GM21717 (cell line): ENCODE measurements around the gene FBLIM1.

Experiments used
- ATAC-seq: cut with Tn5 transposase; IDR thresholded peaks from one replicate; pipeline ENCODE4 v1.9.1; 2021; ENCODE audit warnings: mild to moderate bottlenecking, moderate library complexity; ENCODE audit not compliant: unreplicated experiment

The FBLIM1 gene

DNA sequence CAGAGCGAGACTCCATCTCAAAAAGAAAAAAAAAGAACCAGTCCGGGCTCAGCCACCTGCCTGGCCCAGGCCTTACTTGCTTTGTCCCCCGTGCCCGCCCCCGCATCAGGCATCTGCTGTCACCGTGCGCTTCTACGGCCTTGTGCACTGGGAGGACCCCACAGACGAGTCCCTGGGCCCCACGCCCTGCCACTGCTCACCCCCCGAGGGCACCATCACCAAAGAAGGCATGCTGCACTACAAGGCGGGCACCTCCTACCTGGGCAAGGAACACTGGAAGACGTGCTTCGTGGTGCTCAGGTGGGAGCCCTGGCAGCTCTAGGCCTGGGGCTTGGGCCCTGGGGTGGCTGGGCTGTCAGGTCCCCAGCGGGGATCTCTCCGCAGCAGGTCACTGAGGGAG, 28.2 kb upstream of the FBLIM1 start:
- no peak for ATAC-seq

DNA sequence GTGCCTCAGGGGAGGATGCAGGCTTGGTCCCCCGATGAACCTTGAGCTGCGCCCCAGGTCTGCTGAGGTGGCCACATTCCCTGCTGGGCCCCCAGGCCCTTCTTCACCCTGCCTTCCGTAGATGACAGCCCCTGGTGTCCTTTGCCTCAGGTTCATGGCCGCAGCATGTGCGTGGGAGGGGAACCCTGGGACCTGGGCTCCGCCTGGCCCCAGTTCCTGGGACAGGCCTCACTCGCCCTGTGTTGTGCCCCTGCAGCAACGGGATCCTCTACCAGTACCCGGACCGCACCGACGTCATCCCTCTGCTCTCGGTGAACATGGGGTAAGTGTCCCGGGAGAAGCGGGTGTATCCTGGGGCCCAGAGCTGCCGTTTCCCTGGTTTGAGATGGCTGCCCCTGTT, 27.7 kb upstream of the FBLIM1 start:
- ATAC-seq: no peak

DNA sequence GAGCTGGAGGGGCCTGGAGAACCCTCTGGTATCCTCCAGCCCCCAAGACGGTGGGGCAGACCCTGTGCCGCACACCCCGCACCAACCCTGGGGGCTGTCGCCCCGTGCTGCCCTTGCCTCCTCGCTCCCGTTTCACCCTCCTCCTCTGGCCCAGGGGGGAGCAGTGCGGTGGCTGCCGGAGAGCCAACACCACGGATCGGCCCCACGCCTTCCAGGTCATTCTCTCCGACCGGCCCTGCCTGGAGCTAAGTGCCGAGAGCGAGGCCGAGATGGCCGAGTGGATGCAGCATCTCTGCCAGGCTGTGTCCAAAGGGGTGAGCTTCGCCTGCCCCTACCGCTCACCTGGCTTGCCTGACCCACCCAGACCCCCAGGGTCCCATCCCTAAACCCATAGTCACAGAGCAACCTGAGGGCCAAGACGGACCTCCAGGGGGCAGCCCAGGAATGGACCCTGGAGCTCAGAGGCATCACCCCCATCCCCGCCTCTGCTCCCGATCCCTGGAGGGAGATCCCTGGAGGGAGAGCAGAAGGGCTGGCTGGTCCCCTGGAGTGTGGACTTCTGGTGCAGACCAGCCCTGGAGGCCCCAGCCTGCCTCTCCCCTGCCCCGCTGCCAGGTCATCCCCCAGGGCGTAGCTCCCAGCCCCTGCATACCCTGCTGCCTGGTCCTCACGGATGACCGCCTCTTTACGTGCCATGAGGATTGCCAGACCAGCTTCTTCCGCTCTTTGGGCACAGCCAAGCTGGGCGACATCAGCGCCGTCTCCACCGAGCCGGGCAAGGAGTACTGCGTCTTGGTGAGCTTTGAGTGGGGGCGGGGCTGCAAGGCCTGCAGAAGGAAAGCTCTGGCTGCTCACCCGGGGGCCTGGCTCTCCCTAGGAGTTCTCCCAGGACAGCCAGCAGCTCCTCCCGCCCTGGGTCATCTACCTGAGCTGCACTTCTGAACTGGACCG, 26.6 kb upstream of the FBLIM1 start:
- ATAC-seq: no peak

DNA sequence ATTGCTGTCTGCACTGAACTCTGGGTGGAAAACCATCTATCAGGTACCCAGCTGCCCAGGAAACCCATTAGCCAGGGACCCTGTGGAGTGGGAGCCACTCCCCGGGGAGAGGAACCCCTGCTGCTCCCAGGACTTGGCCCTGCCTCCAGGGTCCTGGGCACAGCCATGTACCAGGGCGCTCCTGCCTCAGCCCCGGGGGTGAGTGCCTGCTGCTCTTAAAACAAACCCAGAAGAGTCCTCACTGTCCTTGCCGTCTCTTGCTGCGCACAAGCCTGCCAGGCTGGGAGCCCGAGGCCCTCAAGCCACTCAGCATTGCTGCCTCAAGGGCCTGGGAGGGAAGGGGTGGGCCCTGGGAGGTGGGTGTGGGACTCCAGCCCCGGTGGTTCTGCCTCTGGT, 25.9 kb upstream of the FBLIM1 start:
- ATAC-seq: no peak

DNA sequence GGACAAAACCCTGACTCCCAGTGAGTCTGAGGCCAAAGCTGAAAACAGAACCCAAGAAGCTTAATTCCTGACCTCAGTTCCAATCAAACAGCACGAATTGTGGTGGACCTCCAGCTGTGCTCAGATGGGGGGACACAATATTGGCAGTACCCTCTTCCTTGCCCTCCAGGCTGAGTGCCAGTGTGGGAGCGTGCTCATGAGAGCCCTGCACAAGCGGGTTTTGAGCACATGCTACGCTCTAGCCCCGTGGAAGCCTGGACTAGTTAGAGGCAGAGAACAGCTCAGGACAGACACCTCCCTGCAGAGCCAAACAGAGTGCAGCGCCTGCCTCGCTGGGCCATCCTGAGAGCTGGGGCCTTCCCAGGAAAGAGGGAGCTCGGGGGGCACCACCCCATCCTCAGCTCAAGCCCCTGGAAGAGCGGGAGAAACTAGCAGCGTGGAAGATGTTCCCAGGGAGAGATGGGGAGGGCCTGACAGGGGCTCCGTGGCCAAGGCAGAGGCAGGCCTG, 25.3 kb upstream of the FBLIM1 start:
- no peak for ATAC-seq

DNA sequence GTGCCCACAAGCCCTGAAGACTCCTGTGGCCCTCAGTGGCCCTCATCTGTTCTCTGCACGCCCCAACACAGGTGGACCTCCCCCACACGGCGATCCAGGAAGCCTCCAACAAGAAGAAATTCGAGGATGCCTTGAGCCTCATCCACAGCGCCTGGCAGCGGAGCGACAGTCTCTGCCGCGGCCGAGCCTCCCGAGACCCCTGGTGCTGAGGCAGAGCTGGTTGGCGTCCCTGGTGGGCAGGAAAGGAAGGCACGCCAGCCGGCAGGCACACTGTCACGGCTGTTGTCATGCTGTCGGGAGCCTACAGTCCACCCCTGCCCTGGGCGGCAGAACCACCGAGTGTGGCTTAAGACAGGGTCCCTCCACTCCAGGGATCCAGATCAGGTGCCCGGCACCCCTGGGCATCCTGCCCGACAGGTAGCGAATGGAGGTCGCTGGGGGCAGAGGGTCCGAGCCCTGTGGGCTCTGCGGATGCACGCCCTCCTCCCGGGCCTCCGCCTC, 24.8 kb upstream of the FBLIM1 start:
- no peak for ATAC-seq

DNA sequence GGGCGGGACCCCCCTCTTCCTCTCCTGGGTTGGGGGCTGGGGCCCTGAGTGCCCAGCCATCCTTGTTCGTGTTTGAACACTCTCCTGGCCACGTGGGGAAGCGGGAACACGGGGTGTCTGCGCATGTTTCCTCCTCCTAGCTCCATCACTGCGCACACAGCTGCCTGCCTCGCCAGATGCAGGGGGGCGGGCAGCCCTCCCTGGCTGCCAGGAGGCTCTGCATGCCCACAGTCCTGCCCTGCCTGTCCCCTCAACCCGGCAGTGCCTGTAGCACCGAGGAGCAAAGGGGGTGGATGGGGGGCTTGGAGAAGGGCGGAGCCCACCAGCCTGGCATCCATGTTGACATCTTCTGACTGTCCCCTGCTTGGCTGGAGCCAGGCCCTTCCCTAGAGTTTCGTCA, 24.3 kb upstream of the FBLIM1 start:
- ATAC-seq: no peak

DNA sequence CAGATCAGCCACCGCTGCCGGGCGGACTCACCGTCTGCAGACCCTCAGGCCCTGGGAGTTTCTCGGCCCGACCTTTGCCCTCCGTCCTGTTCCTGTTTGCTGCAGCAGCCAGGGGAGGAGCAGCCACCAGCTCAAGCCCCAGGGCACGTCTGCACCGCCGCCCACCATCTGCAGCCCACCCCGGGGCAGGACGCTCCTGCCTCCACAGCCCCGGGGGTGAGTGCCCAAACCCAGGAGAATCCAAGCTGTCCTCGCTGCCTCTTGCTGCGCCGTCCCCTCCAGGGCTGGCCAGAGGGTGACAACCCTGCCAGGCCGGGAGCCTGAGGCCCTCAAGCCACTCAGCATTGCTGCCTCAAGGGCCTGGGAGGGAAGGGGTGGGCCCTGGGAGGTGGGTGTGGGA, 23.7 kb upstream of the FBLIM1 start:
- no peak for ATAC-seq

DNA sequence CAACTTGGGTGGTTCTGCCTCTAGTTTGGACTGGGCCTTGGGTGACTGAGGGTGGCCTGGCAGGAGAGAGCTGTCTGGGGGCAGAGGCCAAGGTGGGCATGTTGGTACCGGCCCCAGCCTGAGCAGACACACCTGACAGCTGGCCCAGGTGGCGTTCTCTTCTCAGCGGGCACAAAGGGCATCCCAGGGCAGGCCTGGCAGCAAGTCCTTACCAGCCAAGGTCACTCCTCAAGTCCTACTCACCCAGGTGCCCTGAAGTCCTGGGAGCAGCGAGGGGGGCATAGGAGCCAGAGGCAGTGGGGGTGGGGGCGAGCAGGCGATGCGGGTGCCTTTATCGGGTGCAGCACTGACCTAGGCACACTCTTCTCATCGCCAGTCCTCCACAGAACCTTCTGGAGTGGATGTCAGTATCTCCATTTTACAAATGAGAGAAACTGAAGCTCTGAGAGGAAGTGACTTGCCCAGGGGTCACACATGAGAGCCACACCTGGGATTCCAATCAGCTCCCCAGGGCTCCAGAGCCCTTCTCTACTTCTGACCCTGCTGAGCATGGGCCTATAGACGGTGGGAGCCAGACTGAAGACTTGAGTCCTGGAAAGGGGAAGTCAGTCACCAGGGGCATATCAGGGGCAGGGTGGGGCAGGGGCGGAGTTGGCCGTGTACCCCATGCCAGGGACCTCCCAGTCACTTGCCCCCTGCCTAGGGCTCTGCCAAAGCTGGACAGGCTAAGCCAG, 23.1 kb upstream of the FBLIM1 start:
- ATAC-seq: no peak

DNA sequence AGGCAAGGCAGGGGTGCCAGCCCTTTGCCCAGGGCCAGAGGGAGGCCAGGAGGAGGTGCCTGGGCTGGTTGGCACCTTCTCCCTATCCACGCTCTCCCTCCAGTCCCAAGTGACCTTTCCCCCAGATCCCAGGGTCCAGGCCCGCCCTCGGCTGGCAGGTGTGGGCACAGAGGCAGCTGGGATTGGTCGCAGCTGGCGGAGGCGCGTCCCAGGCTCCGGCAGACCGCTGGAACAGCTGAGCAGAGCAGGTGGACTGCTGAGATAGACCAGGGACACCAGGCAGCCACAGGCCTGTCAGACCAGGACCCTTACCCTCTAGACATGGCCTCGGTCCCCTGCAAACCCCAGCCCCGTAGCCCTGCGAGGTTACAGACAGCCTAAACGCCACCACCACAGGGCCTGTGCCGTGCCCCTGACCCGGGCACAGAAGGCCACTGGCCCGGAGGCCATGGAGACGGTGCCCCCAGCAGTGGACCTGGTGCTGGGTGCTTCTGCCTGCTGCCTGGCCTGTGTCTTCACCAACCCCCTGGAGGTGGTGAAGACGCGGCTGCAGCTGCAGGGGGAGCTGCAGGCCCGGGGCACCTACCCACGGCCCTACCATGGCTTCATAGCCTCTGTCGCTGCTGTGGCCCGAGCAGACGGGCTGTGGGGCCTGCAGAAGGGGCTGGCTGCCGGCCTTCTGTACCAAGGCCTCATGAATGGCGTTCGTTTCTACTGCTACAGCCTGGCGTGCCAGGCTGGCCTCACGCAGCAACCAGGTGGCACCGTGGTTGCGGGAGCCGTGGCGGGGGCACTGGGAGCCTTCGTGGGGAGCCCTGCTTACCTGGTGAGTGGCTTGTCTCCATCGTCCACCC, 22.3 kb upstream of the FBLIM1 start, which contains the start of gene SLC25A34:
Gene SLC25A34 (plus strand): TSS at position 221 of the 854 bp plus-strand sequence. CDS start 228 bp downstream, at position 449.
- no peak for ATAC-seq

DNA sequence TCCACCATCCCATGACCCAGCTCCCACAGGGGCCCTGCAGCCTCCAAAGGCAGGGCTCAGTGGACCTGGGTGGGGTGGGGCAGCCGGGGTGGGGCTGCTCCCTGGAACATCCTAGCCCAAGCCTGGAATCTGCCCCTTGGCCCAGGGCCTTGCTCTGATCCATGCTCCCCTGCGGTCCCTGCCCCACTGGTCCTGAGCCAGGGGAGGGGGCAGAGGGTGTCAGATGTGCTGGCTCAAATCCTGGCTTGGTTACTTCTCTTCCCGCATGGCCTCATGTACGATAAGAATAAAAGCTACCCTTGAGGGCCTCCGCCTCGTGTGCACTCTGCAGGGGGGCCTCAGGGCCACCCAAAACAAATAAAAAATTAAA, 21.7 kb upstream of the FBLIM1 start:
- no peak for ATAC-seq

DNA sequence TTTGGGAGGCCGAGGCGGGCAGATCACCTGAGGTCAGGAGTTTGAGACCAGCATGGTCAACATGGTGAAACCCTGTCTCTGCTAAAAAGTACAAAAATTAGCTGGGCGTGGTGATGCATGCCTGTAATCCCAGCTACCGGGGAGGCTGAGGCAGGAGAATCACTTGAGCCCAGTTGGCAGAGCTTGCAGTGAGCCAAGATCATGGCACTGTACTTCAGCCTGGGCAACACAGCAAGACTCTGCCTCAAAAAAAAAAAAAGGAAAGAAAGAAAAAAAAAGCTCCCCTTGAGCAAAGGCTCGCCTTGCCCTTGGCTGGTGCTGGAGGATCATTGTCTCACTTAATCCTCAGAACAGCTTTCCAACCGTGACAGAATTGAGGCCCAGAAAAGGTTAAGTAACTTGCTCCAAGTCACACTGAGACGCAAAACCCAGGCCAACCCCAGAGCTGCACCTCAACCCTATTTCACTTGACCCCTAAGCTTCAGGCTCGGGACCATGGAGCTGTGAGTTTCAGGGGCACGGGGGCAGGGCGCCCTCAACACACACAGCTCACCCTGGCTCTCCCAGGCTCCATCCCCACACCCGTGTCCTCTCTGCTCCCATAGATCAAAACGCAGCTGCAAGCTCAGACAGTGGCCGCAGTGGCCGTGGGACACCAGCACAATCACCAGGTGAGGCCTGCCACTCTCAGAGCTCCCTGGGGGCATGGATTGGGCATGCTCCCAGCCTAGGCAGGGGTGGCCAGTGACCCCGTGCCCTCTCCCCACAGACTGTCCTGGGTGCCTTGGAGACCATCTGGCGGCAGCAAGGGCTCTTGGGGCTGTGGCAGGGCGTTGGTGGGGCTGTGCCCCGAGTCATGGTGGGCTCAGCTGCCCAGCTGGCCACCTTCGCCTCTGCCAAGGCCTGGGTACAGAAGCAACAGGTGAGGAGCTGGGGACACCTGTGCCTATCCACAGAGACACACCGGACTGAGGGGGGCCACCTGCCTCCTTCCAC, 21.0 kb upstream of the FBLIM1 start:
- no peak for ATAC-seq

DNA sequence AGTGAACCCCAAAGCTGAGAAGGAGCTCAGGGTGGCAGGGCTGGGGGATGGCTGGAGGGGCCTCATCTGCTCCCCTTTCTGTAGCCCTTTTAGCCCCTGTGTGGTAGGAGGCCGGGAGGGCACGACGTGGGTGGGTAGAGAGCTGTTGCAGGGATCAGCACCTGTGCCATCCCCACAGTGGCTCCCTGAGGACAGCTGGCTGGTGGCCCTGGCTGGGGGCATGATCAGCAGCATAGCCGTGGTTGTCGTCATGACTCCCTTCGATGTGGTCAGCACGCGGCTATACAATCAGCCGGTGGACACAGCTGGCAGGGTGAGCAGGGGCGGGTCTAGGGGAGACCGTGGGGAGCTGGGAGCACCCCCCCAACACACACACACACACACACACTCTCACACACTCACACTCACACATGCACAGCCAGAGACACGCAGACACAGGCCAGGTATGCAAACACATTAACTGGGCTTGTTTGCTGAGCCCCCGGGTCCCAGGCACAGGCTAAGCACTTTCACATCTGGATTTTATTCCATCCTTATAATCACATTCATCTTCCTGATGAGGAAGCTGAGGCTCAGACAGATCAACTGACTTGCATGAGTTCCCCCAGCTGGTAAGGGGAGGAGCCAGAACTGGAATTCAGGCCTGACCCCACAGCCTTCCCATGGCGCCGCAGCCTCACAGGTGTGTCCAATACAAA, 20.0 kb upstream of the FBLIM1 start:
- no peak for ATAC-seq

DNA sequence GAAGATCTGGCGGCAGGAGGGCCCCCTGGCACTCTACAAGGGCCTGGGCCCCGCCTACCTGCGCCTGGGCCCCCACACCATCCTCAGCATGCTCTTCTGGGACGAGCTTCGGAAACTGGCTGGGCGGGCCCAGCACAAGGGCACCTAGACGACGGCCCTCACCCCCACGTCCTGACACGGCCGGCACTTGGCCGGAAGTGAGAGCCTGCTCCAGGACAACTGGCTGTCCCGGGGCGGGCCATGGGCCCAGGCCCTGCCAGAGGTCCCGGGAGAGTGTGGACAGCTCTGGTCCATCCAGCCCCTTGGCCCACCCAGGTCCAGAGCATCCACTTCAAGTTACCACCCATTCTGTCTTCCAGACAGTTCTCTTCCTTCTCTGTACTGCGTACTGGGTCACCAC, 19.3 kb upstream of the FBLIM1 start:
- ATAC-seq: no peak

DNA sequence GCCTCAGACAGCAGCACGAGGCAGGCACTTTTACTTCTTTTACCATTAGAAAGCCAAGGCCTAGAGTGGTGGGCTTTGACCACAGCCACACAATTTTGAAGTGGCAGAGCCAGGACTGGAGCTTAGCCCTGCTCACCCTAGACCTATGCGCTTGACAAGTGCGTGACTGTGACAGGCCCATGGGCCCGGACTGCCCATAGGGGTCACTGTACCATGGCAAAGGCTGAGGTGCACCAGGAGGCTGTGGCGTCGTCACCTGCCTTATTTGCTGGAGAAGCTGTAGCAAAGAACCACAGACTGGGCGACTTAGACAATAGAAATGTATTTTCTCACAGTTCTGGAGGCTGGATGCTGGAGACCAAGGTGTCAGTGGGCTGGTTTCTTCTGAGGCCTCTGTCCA, 18.9 kb upstream of the FBLIM1 start:
- ATAC-seq: no peak

DNA sequence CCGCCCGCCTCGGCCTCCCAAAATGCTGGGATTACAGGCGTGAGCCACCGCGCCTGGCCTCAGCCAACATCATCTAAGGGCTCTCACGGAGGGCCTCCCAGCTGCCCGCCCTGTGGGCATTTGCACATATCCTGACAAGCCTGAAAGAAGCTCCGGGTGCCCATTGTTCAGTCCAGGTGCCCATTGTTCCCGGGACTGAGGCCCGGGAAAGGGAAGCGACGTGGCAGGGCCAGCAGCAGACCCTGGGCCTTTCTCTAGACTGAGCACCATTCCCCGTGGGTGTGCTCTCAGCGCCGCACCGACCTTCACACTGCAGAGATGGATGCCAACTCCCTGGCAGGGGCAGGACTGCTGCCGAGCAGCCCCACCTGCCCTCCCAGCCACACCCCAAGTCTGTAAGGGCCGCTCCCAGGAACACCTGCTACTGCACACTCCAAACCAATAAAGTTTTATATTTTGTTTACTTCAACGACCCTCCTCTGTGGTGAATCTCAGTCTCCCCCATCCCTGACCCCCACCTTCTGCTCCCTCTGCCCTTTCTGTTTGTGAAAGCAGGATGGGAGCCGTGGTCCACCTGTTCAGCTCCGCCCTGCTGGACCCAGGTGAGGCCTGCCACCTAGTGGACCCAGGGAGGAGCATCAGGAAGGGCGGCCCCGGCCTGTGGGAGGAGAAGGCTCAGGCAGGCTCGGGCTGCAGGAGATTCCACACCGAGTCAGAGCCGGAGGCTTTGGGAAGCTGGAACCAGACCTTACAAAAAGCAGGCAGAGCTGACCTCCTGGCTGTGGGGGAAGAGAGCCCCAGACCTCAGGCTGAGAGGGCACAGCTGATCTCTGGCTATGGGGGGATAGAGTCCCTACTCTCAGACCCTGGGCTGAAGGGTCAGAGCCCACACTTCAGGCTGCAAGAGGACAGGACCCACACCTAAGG, 17.4 kb upstream of the FBLIM1 start:
- ATAC-seq: no peak

DNA sequence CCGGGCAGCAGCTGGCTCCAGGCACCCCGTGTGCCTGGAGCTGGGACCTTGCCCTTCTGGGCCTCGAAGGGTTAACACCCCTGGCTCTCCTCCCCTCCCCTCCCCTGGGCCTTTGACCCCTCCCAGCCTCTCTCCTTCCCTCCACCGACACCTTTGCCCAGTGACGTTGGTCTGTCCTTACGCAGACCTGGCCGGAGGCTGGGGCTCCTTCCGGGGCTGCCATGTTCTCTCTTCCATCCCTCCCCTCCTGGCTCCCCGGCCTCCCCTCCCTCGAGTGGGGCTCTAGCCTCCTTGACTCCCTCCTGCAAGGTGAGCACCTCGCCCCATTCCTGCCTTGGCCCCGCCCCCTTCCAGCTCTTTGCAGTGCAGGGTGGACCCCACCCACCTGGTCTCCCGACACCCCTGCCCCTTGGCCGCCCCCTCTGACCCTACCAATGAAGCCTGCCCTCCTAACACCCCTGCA, 16.2 kb upstream of the FBLIM1 start, which contains the start of gene TMEM82:
Gene TMEM82 (plus strand): TSS at position 161 of the 463 bp plus-strand sequence. CDS start 61 bp downstream, at position 222.
- no peak for ATAC-seq
